K562 (cell line): ENCODE results near the gene ENG. TPM values are rescaled to one million over a fixed set of nuclear protein-coding genes. Genes with fewer than 3 reads are reported as not detected.

Experiments
- BACH1 ChIP-seq: fragments of 200-800 bp; sonication (Bioruptor generic); IDR thresholded peaks from 2 replicates; pipeline ENCODE4 v1.6.1; 2016; ENCODE audit warnings: missing genetic modification characterization, missing compliant biosample characterization
- EP300 ChIP-seq: IDR thresholded peaks from 2 replicates; pipeline ENCODE4 v1.6.1; 2012; ENCODE audit warnings: low read length, improper control_type of control experiment
- GTF2E2 ChIP-seq: fragments of 200-800 bp; sonication (Bioruptor generic); IDR thresholded peaks from 2 replicates; pipeline ENCODE4 v1.6.1; 2016; ENCODE audit warnings: missing genetic modification characterization, missing compliant biosample characterization
- MYNN ChIP-seq, 2 experiments: sonication (generic); formaldehyde crosslinking in 1 of 2; IDR thresholded peaks; 2 replicates each; pipeline versions ENCODE4 v1.5.0 to v1.6.1; 2016 to 2020; ENCODE audit warnings: antibody characterized with exemption in 1 of 2, missing genetic modification reagents in 1 of 2
- NFYB ChIP-seq: IDR thresholded peaks from 2 replicates; pipeline ENCODE4 v1.6.1; 2011; ENCODE audit warnings: mild to moderate bottlenecking, moderate library complexity; ENCODE audit not compliant: insufficient read length; ENCODE audit errors: extremely low read depth
- NR4A1 ChIP-seq, 2 experiments: fragments of 250-450 bp in 1 of 2; fragments of 450-650 bp in 1 of 2; sonication (Bioruptor Pico) in 1 of 2; IDR thresholded peaks; 2 replicates each; pipeline versions ENCODE4 v1.4.0 to v1.6.1; 2016 to 2020; ENCODE audit warnings: mild to moderate bottlenecking in 2 of 2, missing compliant biosample characterization in 1 of 2, missing genetic modification characterization in 1 of 2, moderate library complexity in 1 of 2
- PTTG1 ChIP-seq: fragments of 450-650 bp; IDR thresholded peaks from 2 replicates; pipeline ENCODE4 v1.6.1; 2016; ENCODE audit warnings: low read depth, mild to moderate bottlenecking, missing genetic modification characterization, missing compliant biosample characterization
- PYGO2 ChIP-seq: fragments of 450-650 bp; IDR thresholded peaks from 2 replicates; pipeline ENCODE4 v1.6.1; 2016; ENCODE audit warnings: mild to moderate bottlenecking, missing genetic modification characterization, moderate library complexity, missing compliant biosample characterization
- RB1 ChIP-seq: fragments of 450-650 bp; IDR thresholded peaks from 2 replicates; pipeline ENCODE4 v1.6.1; 2017; ENCODE audit warnings: low read depth, mild to moderate bottlenecking
- SMARCC2 ChIP-seq: fragments of 450-650 bp; IDR thresholded peaks from 2 replicates; pipeline ENCODE4 v1.6.1; 2017; ENCODE audit warnings: antibody characterized with exemption, moderate library complexity, mild to moderate bottlenecking, low read depth
- SMARCE1 ChIP-seq: fragments of 450-650 bp; IDR thresholded peaks from 2 replicates; pipeline ENCODE4 v1.7.1; 2016; ENCODE audit warnings: mild to moderate bottlenecking
- TBP ChIP-seq: optimal IDR thresholded peaks from 2 replicates; pipeline ENCODE3; 2011; ENCODE audit warnings: low read depth, low read length, improper control_type of control experiment
- ZNF140 ChIP-seq: fragments of 250-450 bp; sonication (Bioruptor Pico); IDR thresholded peaks from 2 replicates; pipeline ENCODE4 v1.8.0; 2021; ENCODE audit warnings: moderate library complexity, mild to moderate bottlenecking, inconsistent platforms
- ZNF311 ChIP-seq: fragments of 250-450 bp; sonication (Bioruptor Pico); IDR thresholded peaks from 2 replicates; pipeline ENCODE4 v1.4.0; 2020; ENCODE audit warnings: mild to moderate bottlenecking, moderate library complexity
- ZNF584 ChIP-seq: fragments of 200-800 bp; sonication (Bioruptor generic); IDR thresholded peaks from 2 replicates; pipeline ENCODE4 v1.6.1; 2016; ENCODE audit warnings: low read depth, mild to moderate bottlenecking, missing genetic modification characterization, missing compliant biosample characterization
- ZNF76 ChIP-seq: fragments of 250-450 bp; sonication (Bioruptor Pico); IDR thresholded peaks from 2 replicates; pipeline ENCODE4 v1.4.0; 2020; ENCODE audit warnings: mild to moderate bottlenecking, moderate library complexity, borderline replicate concordance
- ZNF79 ChIP-seq: fragments of 250-450 bp; sonication (Bioruptor Pico); IDR thresholded peaks from 2 replicates; pipeline ENCODE4 v1.4.0; 2020; ENCODE audit warnings: low read depth, mild to moderate bottlenecking, moderate library complexity
- ZNF830 ChIP-seq: fragments of 250-450 bp; sonication (Bioruptor Pico); IDR thresholded peaks from 2 replicates; pipeline ENCODE4 v1.5.0; 2021; ENCODE audit warnings: mild to moderate bottlenecking
- polyA plus RNA-seq, 8 experiments: library from polyadenylated mRNA; depleted of rRNA in 4 of 8; stranded (reverse) in 5 of 8; unstranded in 3 of 8; fragments of >200 nt; fragmentation: Nextera tagmentation in 2 of 8; fragmentation: Illumina TruSeq in 1 of 8; extraction: Ambion mirVana in 2 of 8; extraction: Trizol in 1 of 8; gene quantifications; 2 replicates each; pipeline versions ENCODE4 v1.2.1 to v1.2.3, GENCODE V29; 2011 to 2014; ENCODE audit warnings: inconsistent platforms in 1 of 8, missing spikeins in 1 of 8
- total RNA-seq, 7 experiments: library from RNA; depleted of rRNA in 6 of 7; stranded (reverse); fragments of >200 nt in 6 of 7; fragmentation: Illumina TruSeq in 2 of 7; extraction: Trizol in 2 of 7; gene quantifications; 2 replicates each; pipeline versions ENCODE4 v1.2.1 to v1.2.3, GENCODE V29; 2011 to 2021; ENCODE audit warnings: low replicate concordance in 1 of 7
- TF ChIP-seq, protein P1 (sequence below): fragments of 450-650 bp; formaldehyde crosslinking; IDR thresholded peaks from 2 replicates; pipeline ENCODE4 v1.4.0; 2022; ENCODE audit warnings: mild to moderate bottlenecking, moderate library complexity
- TF ChIP-seq, protein P2 (sequence below), 2 experiments: fragments of 150-350 bp in 1 of 2; IDR thresholded peaks; 2 replicates each; pipeline ENCODE4 v1.6.1; 2012 to 2016; ENCODE audit warnings: low read depth in 2 of 2, low read length in 2 of 2, mild to moderate bottlenecking in 1 of 2, moderate library complexity in 1 of 2
- TF ChIP-seq, protein P3 (sequence below): sonication (generic); formaldehyde crosslinking; IDR thresholded peaks from 2 replicates; pipeline ENCODE4 v1.9.0; 2022; ENCODE audit warnings: mild to moderate bottlenecking, missing genetic modification reagents

ENG gene
- total and polyA plus RNA-seq, 9 of the 15 experiments (the other 6 are each of a cell fraction or from before 2014, with no cell fraction given), result 0.04 to 0.40 (median 0.14) TPM; not detected in 1

DNA sequence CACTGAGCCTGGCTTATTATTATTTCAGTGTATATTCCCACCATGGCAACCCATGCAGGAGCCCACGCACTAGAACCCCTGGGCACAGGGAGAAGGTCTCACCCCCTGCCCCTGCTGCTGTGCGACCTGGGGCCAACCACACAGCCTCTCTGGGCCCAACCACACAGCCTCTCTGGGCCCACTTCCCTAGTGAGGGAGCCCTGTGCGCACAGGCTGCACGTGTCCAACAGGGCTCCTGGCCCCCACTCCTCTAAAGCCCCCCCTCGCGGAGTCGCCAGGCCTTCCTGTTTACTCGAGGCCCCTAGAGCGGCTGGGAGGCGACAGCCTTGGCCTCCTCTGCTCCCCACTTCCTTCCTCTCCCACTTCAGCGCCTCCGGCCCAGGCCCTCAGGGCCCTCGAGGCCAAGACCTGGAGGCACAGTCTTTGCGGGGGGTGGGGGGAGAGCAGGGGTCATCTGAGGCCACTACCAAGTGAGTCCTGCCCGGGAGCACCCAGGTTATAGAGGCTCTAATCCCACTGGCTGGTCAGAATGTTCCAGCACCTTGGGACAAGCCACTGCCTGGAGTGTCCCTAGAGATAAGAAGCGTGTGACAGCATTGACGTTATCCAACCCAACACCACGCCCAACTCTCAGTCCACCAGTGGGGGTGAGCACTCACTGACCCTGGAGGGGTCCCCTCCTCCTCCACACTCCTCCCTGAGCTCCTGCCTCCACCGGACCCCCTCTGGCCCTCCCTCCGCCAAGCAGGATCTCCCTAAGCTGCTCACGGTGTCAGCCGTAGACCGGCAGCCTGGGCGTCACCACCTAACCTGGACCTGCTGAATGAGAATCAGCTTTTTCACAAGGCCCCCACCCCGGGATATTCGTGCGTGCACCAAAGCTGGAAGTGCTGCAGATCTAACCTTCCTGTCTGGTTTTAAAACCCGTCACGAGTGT, 7.9 kb upstream of the ENG start (continued):
- no peak for TF ChIP-seq ZNF79 (CRISPR knock-in tag)
- no peak for TF ChIP-seq NFYB
- no peak for TF ChIP-seq ZNF140
- peak; percentile 56 for TF ChIP-seq TBP
- TF ChIP-seq BACH1 (tag), result peak; percentile 39; the same call in 1 of the 2 replicates
- TF ChIP-seq, protein P1, sequence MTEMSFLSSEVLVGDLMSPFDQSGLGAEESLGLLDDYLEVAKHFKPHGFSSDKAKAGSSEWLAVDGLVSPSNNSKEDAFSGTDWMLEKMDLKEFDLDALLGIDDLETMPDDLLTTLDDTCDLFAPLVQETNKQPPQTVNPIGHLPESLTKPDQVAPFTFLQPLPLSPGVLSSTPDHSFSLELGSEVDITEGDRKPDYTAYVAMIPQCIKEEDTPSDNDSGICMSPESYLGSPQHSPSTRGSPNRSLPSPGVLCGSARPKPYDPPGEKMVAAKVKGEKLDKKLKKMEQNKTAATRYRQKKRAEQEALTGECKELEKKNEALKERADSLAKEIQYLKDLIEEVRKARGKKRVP, result 0 out of 2 replicates have a peak, but pooled peaks have one; percentile 6
- no peak for TF ChIP-seq ZNF830 (CRISPR knock-in tag)
- TF ChIP-seq PYGO2 (tag), result 0 out of 2 replicates have a peak, but pooled peaks have one; percentile 9
- 0 out of 2 replicates have a peak, but pooled peaks have one; percentile 9 for TF ChIP-seq NR4A1 (CRISPR knock-in tag; IDR thresholded peaks at IDR 0.05)
- TF ChIP-seq NR4A1 (tag; IDR thresholded peaks at IDR 0.05), result peak; percentile 93
- TF ChIP-seq ZNF584, result peak; percentile 57; the same call in 1 of the 2 replicates
- TF ChIP-seq MYNN (IDR thresholded peaks at IDR 0.05), result peak; percentile 62; the same call in 1 of the 2 replicates
- no peak for TF ChIP-seq MYNN (CRISPR knock-in tag; IDR thresholded peaks at IDR 0.05)
- TF ChIP-seq, protein P2, sequence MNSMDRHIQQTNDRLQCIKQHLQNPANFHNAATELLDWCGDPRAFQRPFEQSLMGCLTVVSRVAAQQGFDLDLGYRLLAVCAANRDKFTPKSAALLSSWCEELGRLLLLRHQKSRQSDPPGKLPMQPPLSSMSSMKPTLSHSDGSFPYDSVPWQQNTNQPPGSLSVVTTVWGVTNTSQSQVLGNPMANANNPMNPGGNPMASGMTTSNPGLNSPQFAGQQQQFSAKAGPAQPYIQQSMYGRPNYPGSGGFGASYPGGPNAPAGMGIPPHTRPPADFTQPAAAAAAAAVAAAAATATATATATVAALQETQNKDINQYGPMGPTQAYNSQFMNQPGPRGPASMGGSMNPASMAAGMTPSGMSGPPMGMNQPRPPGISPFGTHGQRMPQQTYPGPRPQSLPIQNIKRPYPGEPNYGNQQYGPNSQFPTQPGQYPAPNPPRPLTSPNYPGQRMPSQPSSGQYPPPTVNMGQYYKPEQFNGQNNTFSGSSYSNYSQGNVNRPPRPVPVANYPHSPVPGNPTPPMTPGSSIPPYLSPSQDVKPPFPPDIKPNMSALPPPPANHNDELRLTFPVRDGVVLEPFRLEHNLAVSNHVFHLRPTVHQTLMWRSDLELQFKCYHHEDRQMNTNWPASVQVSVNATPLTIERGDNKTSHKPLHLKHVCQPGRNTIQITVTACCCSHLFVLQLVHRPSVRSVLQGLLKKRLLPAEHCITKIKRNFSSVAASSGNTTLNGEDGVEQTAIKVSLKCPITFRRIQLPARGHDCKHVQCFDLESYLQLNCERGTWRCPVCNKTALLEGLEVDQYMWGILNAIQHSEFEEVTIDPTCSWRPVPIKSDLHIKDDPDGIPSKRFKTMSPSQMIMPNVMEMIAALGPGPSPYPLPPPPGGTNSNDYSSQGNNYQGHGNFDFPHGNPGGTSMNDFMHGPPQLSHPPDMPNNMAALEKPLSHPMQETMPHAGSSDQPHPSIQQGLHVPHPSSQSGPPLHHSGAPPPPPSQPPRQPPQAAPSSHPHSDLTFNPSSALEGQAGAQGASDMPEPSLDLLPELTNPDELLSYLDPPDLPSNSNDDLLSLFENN (IDR thresholded peaks at IDR 0.05; ENCODE audit: low read depth in 2 of 2, low read length in 2 of 2), result no peak; a peak in 1 of 4 replicates
- TF ChIP-seq PTTG1, result no peak
- peak; percentile 8 for TF ChIP-seq ZNF311
- TF ChIP-seq, protein P3, sequence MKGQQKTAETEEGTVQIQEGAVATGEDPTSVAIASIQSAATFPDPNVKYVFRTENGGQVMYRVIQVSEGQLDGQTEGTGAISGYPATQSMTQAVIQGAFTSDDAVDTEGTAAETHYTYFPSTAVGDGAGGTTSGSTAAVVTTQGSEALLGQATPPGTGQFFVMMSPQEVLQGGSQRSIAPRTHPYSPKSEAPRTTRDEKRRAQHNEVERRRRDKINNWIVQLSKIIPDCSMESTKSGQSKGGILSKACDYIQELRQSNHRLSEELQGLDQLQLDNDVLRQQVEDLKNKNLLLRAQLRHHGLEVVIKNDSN (CRISPR knock-in tag), result peak; percentile 83
- TF ChIP-seq SMARCC2, result peak; percentile 56; the same call in 1 of the 2 replicates
- peak; percentile 63; the same call in 1 of the 2 replicates for TF ChIP-seq GTF2E2
- TF ChIP-seq SMARCE1, result peak; percentile 84
- no peak for TF ChIP-seq ZNF76 (CRISPR knock-in tag)
- TF ChIP-seq EP300, result peak; percentile 84
- TF ChIP-seq RB1, result peak; percentile 55; the same call in 1 of the 2 replicates
